Astrocyte of the hippocampus (primary cell): Measurements from ENCODE around the gene DIAPH1.
A peak's percentile ranks its signal among the peaks of the same experiment; 100 is the strongest.

ENCODE experiments used
- DNase-seq: peaks from one replicate; pipeline ENCODE4 v3.0.0; 2011; ENCODE audit warnings: low read depth, low spot score

The DIAPH1 gene

DNA sequence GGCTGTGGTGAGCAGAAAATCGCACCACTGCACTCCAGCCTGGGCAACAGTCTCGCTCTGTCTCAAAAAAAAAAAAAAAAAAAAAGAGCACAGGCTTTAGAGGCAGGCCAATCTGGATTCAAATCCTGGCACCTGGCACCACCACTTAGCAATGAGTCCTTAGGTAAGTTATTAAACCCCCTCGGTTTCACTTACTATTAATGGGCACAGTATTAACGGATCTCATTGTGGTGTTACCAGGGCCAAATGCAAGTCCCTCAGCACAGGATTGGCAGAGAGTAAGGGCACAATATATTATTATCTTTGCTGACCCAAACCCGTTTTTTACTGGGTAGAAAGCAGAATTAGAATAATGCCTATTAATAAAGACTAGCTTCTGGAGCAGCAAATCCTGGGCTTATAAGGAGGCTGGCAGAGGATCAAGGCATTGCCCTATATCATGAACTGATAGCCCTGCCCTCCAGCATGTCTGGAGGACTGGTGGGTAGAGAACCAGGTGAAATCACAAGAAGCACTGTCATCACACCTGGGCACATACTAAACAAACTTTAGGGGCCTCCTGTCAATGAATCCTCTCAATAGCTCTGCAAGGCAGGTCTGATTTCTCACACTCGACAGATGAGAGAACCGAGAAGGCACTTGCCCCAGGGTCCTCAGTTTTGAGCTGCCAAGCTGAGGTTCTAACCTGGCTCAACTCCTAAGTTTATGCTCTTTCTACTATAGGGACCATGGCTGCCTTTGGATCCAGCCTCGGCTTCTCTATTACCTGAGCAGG lies 112.2 kb downstream of the DIAPH1 start:
- no peak for DNase-seq

DNA sequence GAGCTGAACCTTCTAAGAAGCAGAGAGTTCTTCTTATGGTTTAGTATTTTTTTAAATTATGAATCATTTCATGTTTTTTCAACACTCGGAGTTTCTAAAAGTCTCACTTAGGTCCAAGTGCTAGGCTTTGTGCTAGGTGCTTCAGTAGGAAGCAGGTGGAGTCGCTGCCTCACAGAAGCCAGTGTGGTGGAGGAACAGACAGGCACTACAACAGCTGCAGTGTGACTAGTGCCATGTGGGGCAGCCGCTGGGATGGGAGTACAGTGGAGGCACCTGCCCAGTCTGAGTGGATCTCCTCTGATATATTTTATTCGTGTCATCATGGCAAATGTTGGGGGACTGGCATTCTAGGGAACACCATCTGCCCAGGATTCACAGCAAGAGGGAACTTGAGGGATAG lies 114.6 kb downstream of the DIAPH1 start:
- no peak for DNase-seq

DNA sequence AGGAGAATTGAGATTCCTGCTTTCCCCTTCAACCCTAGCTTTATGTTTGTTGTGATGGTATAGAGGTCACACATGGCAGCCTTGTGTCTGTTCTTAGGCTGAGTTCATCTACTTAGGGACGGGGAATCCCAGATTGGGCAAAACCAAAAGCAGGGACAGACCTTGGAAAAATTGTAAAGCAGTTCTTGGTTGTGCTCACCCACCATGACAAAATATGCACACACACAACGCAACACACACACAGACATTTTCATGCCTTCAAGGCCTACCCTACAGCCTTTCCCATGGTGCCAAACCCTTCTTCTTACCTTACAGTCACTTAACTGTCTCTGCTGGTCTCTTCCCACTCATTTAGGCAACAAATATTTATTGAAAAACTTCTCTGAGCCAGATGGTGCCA lies 115.1 kb downstream of the DIAPH1 start:
- DNase-seq: no peak

DNA sequence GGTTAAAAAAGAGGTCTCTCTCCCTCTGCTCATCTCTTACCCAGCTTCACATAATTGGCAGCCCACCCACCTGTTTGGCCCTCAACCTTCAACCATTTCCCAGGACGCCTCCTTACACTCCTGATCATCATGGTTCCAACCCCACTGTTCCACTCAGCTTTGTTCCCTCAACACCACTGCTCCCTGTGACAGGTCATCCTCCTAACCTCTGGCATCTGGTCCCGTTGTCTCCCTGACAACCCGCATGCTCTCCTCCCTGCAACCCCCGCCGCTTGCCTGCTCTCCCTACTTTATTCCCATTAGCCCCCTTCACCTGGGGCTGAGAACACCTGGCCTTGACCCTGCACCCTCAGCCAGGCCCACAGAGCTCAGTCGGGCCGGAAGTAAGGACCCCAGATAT lies 117.0 kb downstream of the DIAPH1 start:
- DNase-seq: no peak

DNA sequence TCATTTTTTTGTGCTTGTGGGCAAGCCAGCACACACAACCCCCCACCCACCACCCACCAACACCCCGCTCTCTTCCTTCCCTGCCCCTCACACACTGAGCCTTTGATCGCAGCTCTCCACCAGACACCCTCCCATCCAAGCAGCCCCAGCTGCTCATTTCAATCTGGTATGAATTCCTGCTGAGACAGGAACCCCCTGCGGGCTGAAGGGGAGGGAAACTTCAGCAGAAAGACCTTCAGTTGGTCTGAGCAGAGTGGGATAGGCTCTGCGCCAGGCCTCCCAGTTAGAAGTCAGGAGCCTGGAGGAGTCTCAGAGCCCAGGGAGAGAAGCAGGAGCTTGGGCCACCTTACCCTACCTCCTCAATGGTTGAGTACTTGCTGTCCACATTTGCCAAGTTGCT lies 122.8 kb downstream of the DIAPH1 start:
- DNase-seq: peak; percentile 80

DNA sequence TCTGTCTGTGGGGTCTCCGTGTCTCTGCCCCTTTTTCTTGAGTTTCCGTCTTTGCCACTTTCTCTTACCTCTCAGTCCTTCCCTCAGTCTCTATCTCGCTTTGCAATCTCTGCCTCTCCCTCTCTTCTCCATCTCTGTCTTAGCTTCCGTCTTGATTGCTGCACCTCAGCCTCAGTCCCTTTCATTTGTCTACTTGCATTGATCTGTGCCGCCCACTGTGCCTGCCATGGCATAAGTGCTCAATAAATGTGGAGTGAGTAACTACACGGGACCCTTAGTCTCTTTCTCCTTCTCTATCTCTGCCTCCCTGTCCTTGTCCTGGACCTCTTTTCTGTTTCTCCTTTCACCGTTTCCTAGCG lies 123.4 kb downstream of the DIAPH1 start:
- DNase-seq: no peak

DNA sequence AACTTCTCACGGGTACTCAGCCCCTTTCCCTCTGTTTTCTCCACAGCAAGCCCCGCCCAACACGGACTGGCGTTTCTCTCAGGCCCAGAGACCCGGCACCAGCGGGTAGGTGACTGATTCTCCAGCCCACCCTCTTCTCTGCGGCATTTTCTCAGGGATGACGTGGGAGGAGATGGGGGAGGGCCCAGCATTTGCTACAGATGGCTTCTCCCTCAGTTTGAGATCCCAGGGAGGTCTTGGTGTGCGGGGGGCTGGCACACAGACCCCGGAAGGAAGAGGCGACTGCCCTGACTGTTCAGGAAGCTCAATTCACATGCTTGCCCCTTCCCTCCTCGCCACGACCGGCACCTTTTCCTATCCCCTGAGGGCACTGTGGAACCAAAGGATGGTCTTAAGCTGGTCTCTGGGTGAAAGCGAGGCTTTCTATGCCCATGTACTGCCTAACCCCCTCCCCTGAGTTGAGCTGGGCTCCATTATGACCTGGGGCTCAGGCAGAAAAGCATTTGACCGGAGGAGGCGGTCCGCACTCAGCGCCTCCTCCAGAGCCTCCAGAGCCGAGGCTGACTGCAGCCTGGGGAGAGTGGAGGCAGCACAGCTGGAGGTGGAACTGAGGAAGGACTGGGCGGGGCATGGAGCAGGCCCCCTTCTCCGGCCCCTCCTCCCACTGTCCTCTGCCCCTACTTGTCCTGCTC lies 123.9 kb downstream of the DIAPH1 start:
- DNase-seq: peak; percentile 71

DNA sequence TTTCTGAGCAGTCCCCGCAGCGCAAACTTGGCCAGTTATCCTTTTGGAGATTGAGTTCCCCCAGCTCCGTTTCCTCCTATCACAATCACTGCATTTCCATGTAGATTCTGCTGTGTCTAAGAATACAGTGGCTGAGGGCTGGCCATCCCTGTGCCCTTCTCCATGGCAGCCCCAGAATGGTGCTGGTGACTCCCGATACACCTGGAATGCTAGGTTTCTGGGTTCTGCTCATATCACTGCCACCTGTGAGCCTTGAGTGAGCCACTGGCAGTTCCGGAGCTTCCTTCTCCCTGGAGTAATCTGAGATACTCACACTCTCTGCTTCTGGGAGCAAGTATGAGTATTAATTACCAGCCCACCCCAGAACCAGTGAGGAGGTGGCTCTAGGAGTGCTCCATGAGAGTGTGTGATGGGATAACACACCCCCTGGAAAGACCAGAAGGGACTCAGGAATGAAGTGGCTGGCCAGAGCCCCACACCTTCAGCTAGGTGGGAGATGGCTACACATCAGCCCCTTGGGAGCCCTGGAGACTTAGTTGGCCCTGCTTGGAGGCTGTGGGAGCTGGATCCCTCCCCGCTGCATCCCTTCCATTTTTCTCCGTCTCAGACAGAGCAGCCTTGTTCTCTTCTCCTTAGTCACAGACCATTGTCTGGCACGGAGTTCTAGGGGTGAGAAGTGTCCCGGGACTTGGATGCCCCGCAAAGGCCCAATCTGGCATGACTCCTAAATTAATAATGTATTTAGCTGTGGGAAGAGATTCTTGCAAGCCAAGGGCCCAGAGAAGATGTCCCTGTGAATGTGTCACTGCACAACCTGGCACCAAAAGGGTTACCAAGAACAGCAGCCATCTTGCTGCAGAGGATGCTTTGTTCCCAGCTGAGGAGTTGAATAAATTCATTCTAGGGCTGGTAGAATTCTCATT lies 125.0 kb downstream of the DIAPH1 start:
- DNase-seq: peak; percentile 79

DNA sequence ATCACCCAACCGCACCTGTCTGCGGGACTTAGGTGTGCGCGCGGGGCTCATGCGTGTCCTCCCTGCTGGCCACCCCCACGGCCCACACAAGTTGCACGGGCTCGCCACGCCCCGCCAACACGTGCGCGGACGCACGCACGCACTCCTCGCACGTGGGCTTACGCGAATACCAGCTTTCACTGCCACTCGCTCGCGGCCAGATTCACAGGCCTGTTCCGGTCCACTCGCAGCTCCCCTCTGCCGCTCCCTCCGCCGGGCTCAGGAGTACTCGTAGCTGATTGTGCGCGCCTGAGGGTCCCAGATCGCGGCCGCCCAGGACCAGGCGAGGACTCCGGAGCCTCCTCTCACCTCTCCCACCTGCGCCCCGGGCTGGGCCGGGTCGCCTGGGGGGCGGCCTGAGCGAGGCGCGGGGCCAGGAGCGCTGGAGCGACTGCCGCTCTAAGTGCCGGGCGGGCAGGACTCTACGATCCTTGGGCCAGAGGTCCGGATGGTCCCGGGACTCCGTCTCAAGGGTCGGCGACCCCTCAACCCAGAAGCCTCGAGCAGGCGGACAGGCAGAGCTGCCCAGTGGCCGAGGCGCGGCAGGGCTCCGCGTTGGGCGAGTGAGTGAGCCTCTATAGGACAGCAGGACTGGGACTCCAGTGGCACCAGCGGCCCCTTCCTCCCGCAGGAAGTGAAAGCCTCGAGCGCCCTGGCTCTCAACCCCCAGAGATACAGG lies 126.5 kb downstream of the DIAPH1 start:
- DNase-seq: no peak

DNA sequence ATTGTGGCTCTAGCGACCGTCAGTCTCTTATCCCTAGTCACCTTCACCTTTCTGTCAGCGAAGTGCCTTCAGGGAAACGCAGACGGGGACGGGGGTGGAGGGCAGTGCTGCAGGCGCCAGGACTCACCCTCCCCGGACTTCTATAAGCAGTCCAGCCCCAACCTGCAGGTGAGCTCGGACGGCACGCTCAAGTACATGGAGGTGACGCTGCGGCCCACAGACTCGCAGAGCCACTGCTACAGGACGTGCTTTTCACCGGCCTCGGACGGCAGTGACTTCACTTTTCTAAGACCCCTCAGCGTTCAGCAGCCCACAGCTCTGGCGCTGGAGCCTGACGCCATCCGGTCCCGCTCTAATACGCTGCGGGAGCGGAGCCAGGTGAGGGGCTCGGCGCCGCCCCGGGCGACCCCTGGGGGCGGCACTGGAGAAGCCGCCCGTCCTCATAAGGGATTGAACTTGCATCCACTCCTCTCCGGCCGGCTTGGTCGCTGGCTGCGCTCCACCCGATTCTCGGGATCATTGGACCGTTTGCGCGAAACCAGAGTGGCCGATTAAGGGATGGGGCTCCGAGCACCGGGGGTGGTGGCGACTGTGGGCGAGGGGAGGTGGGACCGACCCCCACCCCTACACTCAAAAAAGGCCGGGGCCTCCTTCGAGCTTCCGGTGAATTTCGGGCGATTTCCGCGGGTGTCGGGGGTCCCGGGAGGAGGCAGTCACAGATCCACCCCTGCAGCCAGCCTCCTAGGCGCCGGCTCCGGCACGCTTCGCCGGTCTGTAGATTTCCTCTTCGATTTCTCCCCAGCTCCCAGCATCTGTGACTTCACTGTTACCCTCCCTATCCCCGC lies 127.3 kb downstream of the DIAPH1 start:
- no peak for DNase-seq

DNA sequence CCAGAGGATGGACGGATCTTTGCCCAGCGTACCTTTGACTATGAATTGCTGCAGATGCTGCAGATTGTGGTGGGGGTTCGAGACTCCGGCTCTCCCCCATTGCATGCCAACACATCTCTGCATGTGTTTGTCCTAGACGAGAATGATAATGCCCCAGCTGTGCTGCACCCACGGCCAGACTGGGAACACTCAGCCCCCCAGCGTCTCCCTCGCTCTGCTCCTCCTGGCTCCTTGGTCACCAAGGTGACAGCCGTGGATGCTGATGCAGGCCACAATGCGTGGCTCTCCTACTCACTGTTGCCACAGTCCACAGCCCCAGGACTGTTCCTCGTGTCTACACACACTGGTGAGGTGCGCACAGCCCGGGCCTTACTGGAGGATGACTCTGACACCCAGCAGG lies 128.0 kb downstream of the DIAPH1 start:
- DNase-seq: no peak

DNA sequence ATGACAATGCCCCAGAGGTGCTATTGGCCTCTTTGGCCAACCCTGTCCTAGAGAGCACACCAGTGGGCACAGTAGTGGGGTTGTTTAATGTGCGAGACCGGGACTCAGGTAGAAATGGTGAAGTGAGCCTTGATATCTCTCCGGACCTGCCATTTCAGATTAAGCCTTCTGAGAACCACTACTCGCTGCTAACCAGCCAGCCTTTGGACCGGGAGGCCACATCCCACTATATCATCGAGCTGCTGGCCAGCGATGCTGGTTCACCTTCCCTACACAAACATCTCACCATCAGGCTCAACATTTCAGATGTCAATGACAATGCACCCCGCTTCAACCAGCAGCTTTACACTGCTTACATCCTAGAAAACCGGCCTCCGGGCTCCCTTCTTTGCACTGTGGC lies 128.5 kb downstream of the DIAPH1 start:
- DNase-seq: no peak

DNA sequence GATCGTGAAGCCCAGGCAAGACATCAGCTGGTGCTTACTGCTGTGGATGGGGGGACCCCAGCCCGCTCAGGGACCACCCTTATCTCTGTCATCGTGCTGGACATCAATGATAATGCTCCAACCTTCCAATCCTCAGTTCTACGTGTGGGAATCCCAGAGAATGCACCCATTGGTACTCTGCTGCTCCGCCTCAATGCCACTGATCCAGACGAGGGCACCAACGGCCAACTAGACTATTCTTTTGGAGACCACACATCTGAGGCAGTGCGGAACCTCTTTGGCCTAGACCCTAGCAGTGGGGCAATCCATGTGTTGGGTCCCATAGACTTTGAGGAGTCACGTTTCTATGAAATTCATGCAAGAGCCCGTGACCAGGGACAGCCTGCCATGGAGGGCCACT lies 129.0 kb downstream of the DIAPH1 start:
- DNase-seq: no peak

DNA sequence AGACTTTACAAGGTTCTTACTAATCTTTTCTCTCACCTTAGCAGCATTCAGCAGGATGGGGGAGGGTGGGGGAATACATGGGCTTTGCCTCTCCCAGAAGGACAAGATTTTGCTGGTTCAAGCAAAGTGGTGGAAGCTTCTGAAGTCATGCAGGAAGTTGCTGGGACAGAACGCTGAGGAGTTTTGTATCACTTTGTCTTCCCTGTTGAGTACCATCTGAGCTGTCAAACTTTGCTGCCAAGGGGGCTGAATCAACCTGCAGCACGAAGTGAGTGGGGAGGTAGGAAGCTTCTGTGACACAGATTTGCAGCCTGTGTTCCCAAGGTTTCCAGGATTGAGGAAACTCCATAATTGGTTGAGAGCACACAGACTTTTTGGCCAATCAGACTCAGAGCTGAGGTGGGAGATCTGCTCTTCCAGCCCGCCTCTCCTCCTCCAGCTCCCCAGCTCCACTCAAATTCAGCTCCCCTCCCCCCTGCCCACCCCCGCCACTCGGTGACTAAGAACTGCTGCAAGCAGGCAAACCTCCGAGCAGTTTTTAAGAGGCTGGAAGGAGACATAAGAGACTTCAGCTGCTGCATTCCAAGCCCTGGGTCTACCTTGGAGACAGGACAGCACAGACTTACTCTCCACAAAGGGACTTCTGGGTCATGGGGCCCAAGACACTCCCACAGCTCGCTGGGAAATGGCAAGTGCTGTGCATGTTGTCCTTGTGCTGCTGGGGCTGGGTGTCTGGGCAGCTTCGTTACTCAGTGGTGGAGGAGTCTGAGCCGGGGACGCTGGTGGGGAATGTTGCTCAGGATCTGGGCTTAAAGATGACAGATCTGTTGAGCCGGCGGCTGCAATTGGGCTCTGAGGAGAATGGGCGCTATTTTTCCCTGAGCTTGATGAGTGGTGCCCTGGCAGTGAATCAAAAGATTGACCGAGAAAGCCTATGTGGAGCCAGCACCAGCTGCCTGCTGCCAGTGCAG lies 129.9 kb downstream of the DIAPH1 start, which contains the start of gene PCDHGC5:
TSS of gene PCDHGC5 (plus strand) at position 491 of the 971 bp plus-strand sequence. CDS start at position 651, 160 bp downstream.
- DNase-seq: peak; percentile 79

DNA sequence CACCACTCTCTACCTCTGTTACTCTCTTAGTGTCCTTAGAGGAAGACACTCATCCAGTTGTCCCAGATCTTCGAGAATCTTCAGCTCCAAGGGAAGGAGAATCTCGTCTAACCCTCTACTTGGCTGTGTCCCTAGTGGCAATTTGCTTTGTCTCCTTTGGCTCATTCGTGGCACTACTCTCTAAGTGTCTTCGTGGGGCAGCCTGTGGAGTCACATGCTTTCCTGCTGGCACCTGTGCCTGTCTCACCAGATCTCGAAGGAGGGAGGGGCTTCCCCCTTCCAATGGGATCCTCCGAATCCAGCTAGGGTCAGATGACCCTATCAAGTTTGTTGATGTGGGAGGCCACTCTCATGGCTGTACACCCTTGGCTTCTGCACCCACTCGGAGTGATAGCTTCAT lies 131.7 kb downstream of the DIAPH1 start:
- DNase-seq: no peak

DNA sequence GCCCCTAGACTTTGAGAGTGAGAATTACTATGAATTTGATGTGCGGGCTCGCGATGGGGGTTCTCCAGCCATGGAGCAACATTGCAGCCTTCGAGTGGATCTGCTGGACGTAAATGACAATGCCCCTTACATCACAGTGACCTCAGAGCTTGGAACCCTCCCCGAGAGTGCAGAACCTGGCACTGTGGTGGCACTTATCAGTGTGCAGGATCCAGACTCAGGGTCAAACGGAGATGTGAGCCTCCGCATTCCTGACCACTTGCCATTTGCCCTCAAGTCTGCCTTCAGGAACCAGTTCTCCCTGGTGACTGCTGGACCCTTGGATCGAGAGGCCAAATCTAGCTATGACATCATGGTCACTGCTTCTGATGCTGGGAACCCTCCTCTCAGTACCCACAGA lies 132.7 kb downstream of the DIAPH1 start:
- no peak for DNase-seq

DNA sequence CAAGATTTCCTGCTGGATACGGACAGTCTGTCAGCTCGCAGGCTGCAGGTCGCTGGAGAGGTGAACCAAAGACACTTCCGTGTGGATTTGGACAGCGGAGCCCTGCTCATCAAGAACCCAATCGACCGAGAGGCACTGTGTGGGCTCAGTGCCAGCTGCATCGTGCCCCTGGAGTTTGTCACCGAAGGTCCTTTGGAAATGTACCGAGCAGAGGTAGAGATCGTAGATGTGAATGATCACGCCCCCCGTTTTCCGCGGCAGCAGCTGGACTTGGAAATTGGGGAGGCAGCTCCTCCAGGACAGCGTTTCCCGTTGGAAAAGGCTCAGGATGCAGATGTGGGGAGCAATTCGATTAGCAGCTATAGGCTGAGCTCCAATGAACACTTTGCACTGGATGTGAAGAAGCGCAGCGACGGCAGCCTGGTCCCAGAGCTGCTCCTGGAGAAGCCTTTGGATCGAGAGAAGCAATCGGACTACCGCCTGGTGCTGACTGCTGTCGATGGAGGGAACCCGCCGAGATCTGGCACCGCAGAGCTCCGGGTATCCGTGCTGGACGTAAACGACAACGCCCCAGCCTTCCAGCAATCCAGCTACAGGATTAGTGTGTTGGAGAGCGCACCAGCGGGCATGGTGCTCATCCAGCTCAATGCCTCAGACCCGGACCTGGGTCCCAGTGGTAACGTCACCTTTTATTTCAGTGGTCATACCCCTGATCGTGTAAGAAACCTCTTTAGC lies 133.3 kb downstream of the DIAPH1 start:
- peak; percentile 39 for DNase-seq

DNA sequence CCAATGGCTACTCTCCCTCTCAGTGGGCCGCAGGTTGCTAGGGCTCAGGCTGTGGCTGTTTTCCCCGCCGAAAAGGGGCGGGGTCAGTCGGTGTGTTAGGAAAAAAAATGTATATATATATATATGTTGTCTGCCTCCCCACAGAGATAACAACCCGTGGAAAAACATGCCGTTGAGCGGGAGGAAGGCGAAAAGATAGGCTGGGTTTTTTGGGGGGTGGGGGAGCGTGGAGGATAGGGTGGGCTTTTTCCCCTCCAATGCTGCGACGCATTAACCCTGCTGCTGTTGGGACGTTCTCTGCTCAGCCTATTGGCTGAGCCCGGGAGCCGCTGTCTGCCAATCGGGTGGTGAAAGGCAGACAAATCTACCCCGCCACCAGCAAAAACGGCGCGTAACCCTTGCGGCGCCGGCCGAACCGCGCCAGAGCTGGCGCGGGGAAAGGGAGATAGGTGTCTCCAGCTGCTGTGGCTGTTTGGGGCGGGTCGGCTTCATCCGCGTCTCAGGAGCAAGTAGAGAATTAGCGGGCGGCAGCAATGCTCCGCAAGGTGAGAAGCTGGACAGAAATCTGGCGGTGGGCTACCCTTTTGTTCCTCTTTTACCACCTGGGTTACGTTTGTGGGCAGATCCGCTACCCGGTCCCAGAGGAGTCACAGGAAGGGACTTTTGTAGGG lies 134.0 kb downstream of the DIAPH1 start, which contains the start of gene PCDHGC4:
TSS of gene PCDHGC4 (plus strand) at position 390 of the 671 bp plus-strand sequence. CDS start at position 534, 144 bp downstream.
- peak; percentile 79 for DNase-seq
